ENCODE measurements around the gene C1orf226. TPM values are rescaled to one million over a fixed set of nuclear protein-coding genes. Genes with fewer than 3 reads are reported as not detected.
A peak's percentile ranks its signal among the peaks of the same experiment; 100 is the strongest.
"Not testable (repeated sequence)": the region's sequence is repeated elsewhere in the genome, so short reads cannot be mapped to it uniquely, and the experiment has no call there.

Gene C1orf226
- total RNA-seq, 1 experiment from 2014 or later = 4.3 TPM

DNA sequence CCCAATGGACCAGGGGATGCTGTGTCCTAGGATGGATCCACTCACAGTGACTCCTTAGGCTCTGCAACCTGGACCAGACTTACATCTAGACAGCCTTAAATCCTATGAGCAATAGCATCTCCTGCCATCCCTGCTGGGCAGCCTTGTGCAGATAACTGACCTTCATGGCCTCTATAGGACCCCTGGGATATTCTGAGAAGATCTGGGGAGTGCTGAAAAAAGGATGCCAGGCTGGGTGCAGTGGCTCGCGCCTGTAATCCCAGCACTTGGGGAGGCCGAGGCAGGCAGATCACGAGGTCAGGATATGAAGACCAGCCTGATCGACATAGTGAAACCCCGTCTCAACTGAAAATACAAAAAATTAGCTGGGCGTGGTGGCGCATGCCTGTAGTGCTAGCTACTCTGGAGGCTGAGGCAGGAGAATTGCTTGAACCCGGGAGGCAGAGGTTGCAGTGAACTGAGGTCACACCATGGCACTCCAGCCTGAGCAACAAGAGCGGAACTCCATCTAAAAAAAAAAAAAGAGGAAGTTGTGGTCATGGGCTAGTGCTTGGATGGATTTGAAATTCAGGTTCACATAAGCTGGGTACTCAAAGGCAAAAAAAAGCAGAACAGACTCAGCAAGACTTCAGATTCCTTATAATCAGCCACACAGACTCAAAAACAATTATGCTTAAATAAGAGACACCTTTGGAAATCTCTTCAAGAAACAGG lies 41.3 kb downstream of the C1orf226 start:
- ATAC-seq = no peak
- ChIA-PET POLR2A (ENCODE audit: unreplicated experiment) (no interaction called here), CTCF (interaction anchor here (0.6 kb wide), 1 partner anchor 25 kb away, joined by 4 read pairs; no protein-coding TSS in a partner anchor)
- H4K20me1 ChIP-seq (ENCODE audit: low read length) = no peaks in the 10 kb centered on the region
- intact Hi-C loops (cut with micrococcal nuclease) = no loop called here
- H3K4me1 ChIP-seq (ENCODE audit: insufficient read depth, low read length) = peaks cover 16% of the 10 kb centered on the region; the same call in 1 of the 2 replicates
- no peak for DNase-seq
- H3K9me3 ChIP-seq (ENCODE audit: low read length) = no peaks in the 10 kb centered on the region
- H3K27me3 ChIP-seq (ENCODE audit: low read length) = no peaks in the 10 kb centered on the region
- H3K9me2 ChIP-seq (replicated peaks; ENCODE audit: low read length) = no peaks in the 10 kb centered on the region
- no peaks in the 10 kb centered on the region for H3F3A ChIP-seq (ENCODE audit: low read length, unreplicated experiment)
- H3K4me3 ChIP-seq (ENCODE audit: low read length) = no peak overlapping the region
- TF ChIP-seq EZH2phosphoT487 (IDR thresholded peaks at IDR 0.05; ENCODE audit: borderline replicate concordance, low read length) (no peak), EZH2 (IDR thresholded peaks at IDR 0.05; ENCODE audit: low read length, unreplicated experiment) (no peak)
- TF ChIP-seq, protein P1, sequence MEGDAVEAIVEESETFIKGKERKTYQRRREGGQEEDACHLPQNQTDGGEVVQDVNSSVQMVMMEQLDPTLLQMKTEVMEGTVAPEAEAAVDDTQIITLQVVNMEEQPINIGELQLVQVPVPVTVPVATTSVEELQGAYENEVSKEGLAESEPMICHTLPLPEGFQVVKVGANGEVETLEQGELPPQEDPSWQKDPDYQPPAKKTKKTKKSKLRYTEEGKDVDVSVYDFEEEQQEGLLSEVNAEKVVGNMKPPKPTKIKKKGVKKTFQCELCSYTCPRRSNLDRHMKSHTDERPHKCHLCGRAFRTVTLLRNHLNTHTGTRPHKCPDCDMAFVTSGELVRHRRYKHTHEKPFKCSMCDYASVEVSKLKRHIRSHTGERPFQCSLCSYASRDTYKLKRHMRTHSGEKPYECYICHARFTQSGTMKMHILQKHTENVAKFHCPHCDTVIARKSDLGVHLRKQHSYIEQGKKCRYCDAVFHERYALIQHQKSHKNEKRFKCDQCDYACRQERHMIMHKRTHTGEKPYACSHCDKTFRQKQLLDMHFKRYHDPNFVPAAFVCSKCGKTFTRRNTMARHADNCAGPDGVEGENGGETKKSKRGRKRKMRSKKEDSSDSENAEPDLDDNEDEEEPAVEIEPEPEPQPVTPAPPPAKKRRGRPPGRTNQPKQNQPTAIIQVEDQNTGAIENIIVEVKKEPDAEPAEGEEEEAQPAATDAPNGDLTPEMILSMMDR (conservative IDR thresholded peaks at IDR 0.05; ENCODE audit: low read depth, low read length) = no peak
- H3K9ac ChIP-seq (ENCODE audit: low read length) = no peak overlapping the region
- no peaks in the 10 kb centered on the region for H3K36me3 ChIP-seq (ENCODE audit: low read depth, low read length)
- no TSS peak for BruUV-seq (replicated peaks)
- no peak overlapping the region for H2AFZ ChIP-seq (ENCODE audit: low read length)
- no peak overlapping the region for H3K4me2 ChIP-seq (ENCODE audit: low read length)
- no peak overlapping the region for H3K27ac ChIP-seq (ENCODE audit: low read length)
- H3K79me2 ChIP-seq (ENCODE audit: low read length) = no peaks in the 10 kb centered on the region

DNA sequence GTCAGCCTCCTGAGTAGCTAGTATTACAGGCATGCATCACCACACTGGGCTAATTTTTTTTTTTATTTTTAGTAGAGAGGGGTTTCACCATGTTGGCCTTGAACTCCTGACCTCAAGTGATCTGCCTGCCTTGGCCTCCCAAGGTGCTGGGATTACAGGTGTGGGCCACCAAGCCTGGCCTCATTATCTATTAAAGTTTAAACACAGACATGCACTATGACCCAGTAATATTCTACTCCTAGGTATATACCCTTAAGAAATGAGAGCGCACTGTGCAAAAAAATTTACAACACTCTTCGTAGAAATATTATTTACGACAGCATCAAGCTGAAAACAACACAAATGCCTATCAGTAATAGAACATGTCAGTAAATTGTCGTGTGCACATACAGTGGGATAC lies 49.1 kb downstream of the C1orf226 start:
- Histone ChIP-seq H3K27ac (ENCODE audit: low read length) (no peak overlapping the region), H3F3A (ENCODE audit: low read length, unreplicated experiment) (no peaks in the 10 kb centered on the region), H3K4me3 (ENCODE audit: low read length) (no peak overlapping the region), H3K9ac (ENCODE audit: low read length) (no peak overlapping the region), H3K27me3 (ENCODE audit: low read length) (no peaks in the 10 kb centered on the region), H3K9me3 (ENCODE audit: low read length) (no peaks in the 10 kb centered on the region), H3K4me1 (ENCODE audit: insufficient read depth, low read length) (no peaks in the 10 kb centered on the region), H2AFZ (ENCODE audit: low read length) (no peak overlapping the region), H4K20me1 (ENCODE audit: low read length) (no peaks in the 10 kb centered on the region), H3K9me2 (replicated peaks; ENCODE audit: low read length) (no peaks in the 10 kb centered on the region), H3K79me2 (ENCODE audit: low read length) (no peaks in the 10 kb centered on the region), H3K36me3 (ENCODE audit: low read depth, low read length) (no peaks in the 10 kb centered on the region), H3K4me2 (ENCODE audit: low read length) (no peak overlapping the region)
- no TSS peak for BruUV-seq (replicated peaks)
- TF ChIP-seq, protein P1 (conservative IDR thresholded peaks at IDR 0.05; ENCODE audit: low read depth, low read length) = no peak
- TF ChIP-seq EZH2 (IDR thresholded peaks at IDR 0.05; ENCODE audit: low read length, unreplicated experiment) = no peak
- no peak for TF ChIP-seq EZH2phosphoT487 (IDR thresholded peaks at IDR 0.05; ENCODE audit: borderline replicate concordance, low read length)
- intact Hi-C loops (cut with micrococcal nuclease) = no loop called here
- ATAC-seq (no peak), DNase-seq (no peak)
- ChIA-PET POLR2A (ENCODE audit: unreplicated experiment) (interaction anchor here (0.6 kb wide), 1 partner anchor 190 kb away, joined by 4 read pairs; no protein-coding TSS in a partner anchor), CTCF (no interaction called here)

DNA sequence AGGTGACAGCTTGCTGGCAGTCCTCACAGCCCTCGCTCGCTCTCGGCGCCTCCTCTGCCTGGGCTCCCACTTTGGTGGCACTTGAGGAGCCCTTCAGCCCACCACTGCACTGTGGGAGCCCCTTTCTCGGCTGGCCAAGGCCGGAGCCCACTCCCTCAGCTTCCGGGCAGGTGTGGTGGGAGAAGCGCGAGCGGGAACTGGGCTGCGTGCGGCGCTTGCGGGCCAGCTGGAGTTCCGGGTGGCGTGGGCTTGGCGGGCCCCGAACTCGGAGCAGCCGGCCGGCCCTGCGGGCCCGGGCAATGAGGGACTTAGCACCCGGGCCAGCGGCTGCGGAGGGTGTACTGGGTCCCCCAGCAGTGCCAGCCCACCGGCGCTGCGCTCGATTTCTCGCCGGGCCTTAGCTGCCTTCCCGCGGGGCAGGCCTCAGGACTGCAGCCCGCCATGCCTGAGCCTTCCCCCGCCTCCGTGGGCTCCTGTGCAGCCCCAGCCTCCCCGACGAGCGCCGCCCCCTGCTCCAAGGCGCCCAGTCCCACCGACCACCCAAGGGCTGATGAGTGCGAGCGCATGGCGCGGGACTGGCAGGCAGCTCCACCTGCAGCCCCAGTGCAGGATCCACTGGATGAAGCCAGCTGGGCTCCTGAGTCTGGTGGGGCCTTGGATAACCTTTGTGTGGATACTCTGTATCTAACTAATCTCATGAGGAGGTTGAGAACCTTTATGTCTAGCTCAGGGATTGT lies 51.6 kb downstream of the C1orf226 start:
- H3K9me3 ChIP-seq (ENCODE audit: low read length); H3K9me2 ChIP-seq (replicated peaks; ENCODE audit: low read length); H3F3A ChIP-seq (ENCODE audit: low read length, unreplicated experiment); intact Hi-C loops (cut with micrococcal nuclease); H3K9ac ChIP-seq (ENCODE audit: low read length); BruUV-seq (replicated peaks); H3K4me2 ChIP-seq (ENCODE audit: low read length); H3K4me1 ChIP-seq (ENCODE audit: insufficient read depth, low read length); ATAC-seq; H4K20me1 ChIP-seq (ENCODE audit: low read length); H3K79me2 ChIP-seq (ENCODE audit: low read length); H3K4me3 ChIP-seq (ENCODE audit: low read length); H3K36me3 ChIP-seq (ENCODE audit: low read depth, low read length); CTCF ChIA-PET; POLR2A ChIA-PET (ENCODE audit: unreplicated experiment); DNase-seq; H3K27me3 ChIP-seq (ENCODE audit: low read length); H3K27ac ChIP-seq (ENCODE audit: low read length); H2AFZ ChIP-seq (ENCODE audit: low read length): not testable (repeated sequence)

Small RNA genes lying within 50 kb of the gene (microRNA-seq; reads per million reads assigned to microRNA genes)
- gene MIR556 (ENCODE audit: unreplicated experiment) = 5.5 reads per million, percentile 23 among the genes with 10 or more reads in this experiment

Other genes starting within 250 kb of the C1orf226 start
- not detected in 2 replicates for gene SPATA46, start 4.9 kb upstream of the C1orf226 start, total RNA-seq (2014; rRNA removed)
- 0.04 TPM in 1 of 2 replicates, not detected in the other for gene SH2D1B, start 30.4 kb downstream of the C1orf226 start, total RNA-seq (2014; rRNA removed)
- gene UHMK1, start 116.1 kb downstream of the C1orf226 start, total RNA-seq (2014; rRNA removed) = 69.4 and 70.4 TPM in 2 replicates
- gene UAP1, start 180.0 kb downstream of the C1orf226 start, total RNA-seq (2014; rRNA removed) = 116 and 118 TPM in 2 replicates

All from PC-3 (cell line).